Measurements from ENCODE around the gene GATA6. TPM values are rescaled to one million over a fixed set of nuclear protein-coding genes. Genes with fewer than 3 reads are reported as not detected.

The GATA6 gene
- total and polyA plus RNA-seq, 2 of the 13 experiments (the other 11 are each of a cell fraction or from before 2014, with no cell fraction given), result 0.84 to 3.2 TPM

- WGBS (ENCODE audit: low lambda C conversion rate), result 40% methylated on average over 5 of the region's 5 CpGs
- no peak overlapping the region for H3K4me3 ChIP-seq (replicated peaks in 1 of 3; ENCODE audit: insufficient read depth in 1 of 3, low read depth in 2 of 3, low read length in 3 of 3)
- FAIRE-seq, result no peak
- no peaks in the 10 kb centered on the region for H3K4me1 ChIP-seq (ENCODE audit: insufficient read depth, low read length)
- H4K20me1 ChIP-seq (ENCODE audit: insufficient read depth, low read length), result no peaks in the 10 kb centered on the region
- in situ Hi-C loops (cut with HindIII; ENCODE audit: extremely low pct_ligation_motif_present, low pct_unique_long_range_greater_than_20kb), result no loop called here
- H3K27me3 ChIP-seq (ENCODE audit: control insufficient read depth in 1 of 2, insufficient read depth in 2 of 2, low read length in 2 of 2), result no peaks in the 10 kb centered on the region
- no peak for TF ChIP-seq GABPB1 (CRISPR knock-in tag; IDR thresholded peaks at IDR 0.05)
- no peak for TF ChIP-seq NCOA1 (CRISPR knock-in tag; IDR thresholded peaks at IDR 0.05)
- no peaks in the 10 kb centered on the region for H3K36me3 ChIP-seq (replicated peaks in 1 of 2; ENCODE audit: control insufficient read depth in 1 of 2, insufficient read depth in 2 of 2, low read length in 2 of 2)
- H3K79me2 ChIP-seq (ENCODE audit: insufficient read depth, low read length), result no peaks in the 10 kb centered on the region
- ChIA-PET POLR2A (no interaction called here), CTCF (ENCODE audit: low intra/inter-chr PET ratio, low total read pairs) (no interaction called here)
- H3K9me3 ChIP-seq (ENCODE audit: low read length), result no peaks in the 10 kb centered on the region
- no peak for DNase-seq (ENCODE audit: low spot score)
- intact Hi-C loops (cut with micrococcal nuclease; ENCODE audit: unreplicated experiment), result no loop called here
- no TSS peak for BruUV-seq (replicated peaks)
- H2AFZ ChIP-seq (ENCODE audit: low read length), result no peak overlapping the region
- H3K27ac ChIP-seq (ENCODE audit: extremely low read length, insufficient read depth, low read length), result no peak overlapping the region
- no peak overlapping the region for H3K4me2 ChIP-seq (ENCODE audit: low read depth, low read length)
- ATAC-seq, result no peak
- no peak overlapping the region for H3K9ac ChIP-seq (ENCODE audit: insufficient read depth, low read depth, low read length)
Observed at GRCh38 chr18:22207021-22207758, 37.8 kb downstream of the GATA6 start.

GRCh38 chr18:22210311-22210754 lies 40.9 kb downstream of the GATA6 start:
- WGBS (ENCODE audit: low lambda C conversion rate), result 10% methylated on average over 3 of the region's 4 CpGs
- Histone ChIP-seq H4K20me1 (ENCODE audit: insufficient read depth, low read length) (no peaks in the 10 kb centered on the region), H3K27ac (ENCODE audit: extremely low read length, insufficient read depth, low read length) (no peak overlapping the region), H3K9ac (ENCODE audit: insufficient read depth, low read depth, low read length) (no peak overlapping the region), H3K4me2 (ENCODE audit: low read depth, low read length) (no peak overlapping the region), H3K79me2 (ENCODE audit: insufficient read depth, low read length) (no peaks in the 10 kb centered on the region), H3K36me3 (replicated peaks in 1 of 2; ENCODE audit: control insufficient read depth in 1 of 2, insufficient read depth in 2 of 2, low read length in 2 of 2) (no peaks in the 10 kb centered on the region), H3K4me3 (replicated peaks in 1 of 3; ENCODE audit: insufficient read depth in 1 of 3, low read depth in 2 of 3, low read length in 3 of 3) (no peak overlapping the region), H3K27me3 (ENCODE audit: control insufficient read depth in 1 of 2, insufficient read depth in 2 of 2, low read length in 2 of 2) (no peaks in the 10 kb centered on the region), H3K9me3 (ENCODE audit: low read length) (no peaks in the 10 kb centered on the region), H3K4me1 (ENCODE audit: insufficient read depth, low read length) (peaks cover 9% of the 10 kb centered on the region; the same call in 1 of the 2 replicates), H2AFZ (ENCODE audit: low read length) (no peak overlapping the region)
- DNase-seq (ENCODE audit: low spot score) (no peak), ATAC-seq (no peak), FAIRE-seq (no peak)
- in situ Hi-C loops (cut with HindIII; ENCODE audit: extremely low pct_ligation_motif_present, low pct_unique_long_range_greater_than_20kb), result no loop called here
- no TSS peak for BruUV-seq (replicated peaks)
- TF ChIP-seq AHDC1 (CRISPR knock-in tag; IDR thresholded peaks at IDR 0.05; ENCODE audit: borderline replicate concordance), result no peak
- TF ChIP-seq BHLHE40 (IDR thresholded peaks at IDR 0.05; ENCODE audit: low read length), result no peak
- TF ChIP-seq THAP9 (CRISPR knock-in tag; IDR thresholded peaks at IDR 0.05; ENCODE audit: borderline replicate concordance), result no peak
- TF ChIP-seq ZNF598 (CRISPR knock-in tag; IDR thresholded peaks at IDR 0.05; ENCODE audit: borderline replicate concordance), result no peak
- no peak for TF ChIP-seq ZNF557 (CRISPR knock-in tag; IDR thresholded peaks at IDR 0.05)
- TF ChIP-seq FOXA1 (IDR thresholded peaks at IDR 0.05), result no peak
- TF ChIP-seq FOXA1 (CRISPR knock-in tag; IDR thresholded peaks at IDR 0.05), result no peak
- no peak for TF ChIP-seq ZNF121 (CRISPR knock-in tag; IDR thresholded peaks at IDR 0.05)
- CTCF ChIA-PET (ENCODE audit: low intra/inter-chr PET ratio, low total read pairs), result no interaction called here
- POLR2A ChIA-PET, result no interaction called here
- intact Hi-C loops (cut with micrococcal nuclease; ENCODE audit: unreplicated experiment), result loop anchor here (10.0 kb wide), 1 partner anchor 46 kb away; the partner anchor contains the start of gene GATA6
